Esophagus muscularis mucosa (tissue), 4 donors: ENCODE results near the gene GPR160. TPM values are rescaled to one million over a fixed set of nuclear protein-coding genes. Genes with fewer than 3 reads are reported as not detected.
"Not testable (repeated sequence)": the region's sequence is repeated elsewhere in the genome, so short reads cannot be mapped to it uniquely, and the experiment has no call there.

ENCODE experiments used
- DNase-seq: peaks from one replicate; pipeline ENCODE4 v3.0.0-alpha.2; 2017; ENCODE audit errors: extremely low spot score
- H3K27ac ChIP-seq, 4 donors: fragments of 200-600 bp; sonication (generic); replicated peaks in 1 of 4; 1 replicate in 3 of 4; 2 replicates in 1 of 4; pipeline ENCODE4 v1.5.1; 2016 to 2019; ENCODE audit warnings: mild to moderate bottlenecking in 1 of 4
- H3K27me3 ChIP-seq, 4 donors: fragments of 200-600 bp; sonication (generic); one replicate each; pipeline versions ENCODE4 v1.5.1 to v1.6.0; 2016 to 2019
- H3K36me3 ChIP-seq, 4 donors: fragments of 200-600 bp; sonication (generic); one replicate each; pipeline ENCODE4 v1.5.1; 2016 to 2019
- H3K4me1 ChIP-seq, 4 donors: fragments of 200-600 bp; sonication (generic); one replicate each; pipeline ENCODE4 v1.5.1; 2016 to 2019
- H3K4me3 ChIP-seq, 4 donors: fragments of 200-600 bp; sonication (generic); 1 replicate in 2 of 4; 2 replicates in 2 of 4; pipeline ENCODE4 v1.5.1; 2016 to 2019; ENCODE audit warnings: mild to moderate bottlenecking in 4 of 4, moderate library complexity in 1 of 4
- H3K9me3 ChIP-seq, 4 donors: fragments of 200-600 bp; sonication (generic); 1 replicate in 3 of 4; 2 replicates in 1 of 4; pipeline ENCODE4 v1.5.1; 2016 to 2019
- CTCF ChIP-seq, 3 experiments: fragments of 200-600 bp in 2 of 3; fragments of 450-650 bp in 1 of 3; sonication (generic) in 2 of 3; IDR thresholded peaks; one replicate each; pipeline ENCODE4 v1.5.1; 2017 to 2019; ENCODE audit warnings: antibody characterized with exemption in 3 of 3, mild to moderate bottlenecking in 2 of 3, moderate library complexity in 1 of 3
- EP300 ChIP-seq: sonication (generic); formaldehyde crosslinking; IDR thresholded peaks from one replicate; pipeline ENCODE4 v1.6.1; 2017; ENCODE audit warnings: antibody characterized with exemption
- POLR2A ChIP-seq: fragments of 450-650 bp; IDR thresholded peaks from one replicate; pipeline ENCODE4 v1.6.1; 2017; ENCODE audit warnings: antibody characterized with exemption, moderate library complexity, mild to moderate bottlenecking, low read depth
- POLR2AphosphoS5 ChIP-seq, 2 donors: sonication (generic); formaldehyde crosslinking; IDR thresholded peaks; one replicate each; pipeline ENCODE4 v1.6.1; 2017; ENCODE audit warnings: antibody characterized with exemption in 2 of 2
- WGBS: methylation state at CpG from one replicate; pipeline ENCODE4 v1.1.5; 2018; 5-methylcytosine and 5-hydroxymethylcytosine counted together
- intact Hi-C: fragments of 100-400 bp; cut with DNase I; formaldehyde crosslinking; loops from one replicate; pipeline ENCODE4 v1.15.1; 2023
- total RNA-seq, 4 donors: library from RNA; depleted of rRNA; stranded (reverse); fragments of >200 nt; gene quantifications; one replicate each; pipeline versions ENCODE4 v1.1.0 to v1.2.1, GENCODE V29; 2016

GPR160 gene
- total RNA-seq, 4 donors from 2014 or later = 1.2 to 2.9 (median 2.2) TPM

DNA sequence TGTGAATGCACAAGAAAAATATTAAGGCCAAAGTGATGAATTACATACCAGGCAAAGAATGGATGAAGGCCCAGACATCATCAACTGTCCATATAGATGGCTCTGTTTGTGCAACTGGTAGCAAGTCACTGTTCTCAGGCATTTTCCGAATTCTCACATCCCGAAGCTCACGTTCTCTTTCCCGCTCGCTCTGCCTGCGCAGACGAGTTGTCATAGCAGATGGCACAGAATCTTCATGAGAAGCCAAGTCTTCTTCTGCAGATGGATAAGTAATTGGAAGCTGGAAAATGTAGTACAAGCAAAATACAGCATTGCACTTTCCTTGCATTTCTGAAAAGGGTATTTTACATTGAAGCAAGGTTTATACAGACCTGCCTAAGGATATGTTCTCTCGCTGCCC, 64.6 kb downstream of the GPR160 start:
- no peaks in the 10 kb centered on the region for H3K4me1 ChIP-seq
- TF ChIP-seq POLR2A (no peak), POLR2AphosphoS5 (IDR thresholded peaks at IDR 0.05) (peak in 1 of 2 donors; percentile 8), EP300 (no peak), CTCF (IDR thresholded peaks at IDR 0.05) (no peak)
- 95% methylated on average over 8 of the region's 8 CpGs for WGBS
- intact Hi-C loops = no loop called here
- H3K9me3 ChIP-seq = no peaks in the 10 kb centered on the region
- no peak overlapping the region for H3K27ac ChIP-seq
- DNase-seq = no peak
- H3K36me3 ChIP-seq = peaks cover 31 to 96% (median 60%) of the 10 kb centered on the region in 4 donors
- no peaks in the 10 kb centered on the region for H3K27me3 ChIP-seq
- H3K4me3 ChIP-seq = no peak overlapping the region

- DNase-seq = no peak
- WGBS = 100% methylated on average over 1 of the region's 1 CpG
- intact Hi-C loops = no loop called here
Observed at GRCh38 chr3:170107941-170108340, 70.1 kb downstream of the GPR160 start.

GRCh38 chr3:170108955-170109354, 71.2 kb downstream of the GPR160 start:
- Histone ChIP-seq H3K4me1 (peaks cover 0 to 16% (median 0%) of the 10 kb centered on the region in 4 donors), H3K9me3 (no peaks in the 10 kb centered on the region), H3K36me3 (peaks cover 7 to 76% (median 44%) of the 10 kb centered on the region in 4 donors), H3K27me3 (no peaks in the 10 kb centered on the region), H3K4me3 (no peak overlapping the region), H3K27ac (no peak overlapping the region)
- intact Hi-C loops = no loop called here
- TF ChIP-seq POLR2AphosphoS5 (IDR thresholded peaks at IDR 0.05) (no peak), CTCF (IDR thresholded peaks at IDR 0.05) (no peak), POLR2A (no peak), EP300 (no peak)
- WGBS = 70% methylated on average over 3 of the region's 3 CpGs
- no peak for DNase-seq

More at GRCh38 chr3:170107941-170108340, 70.1 kb downstream of the GPR160 start:
- Histone ChIP-seq H3K9me3 (no peaks in the 10 kb centered on the region), H3K27me3 (no peaks in the 10 kb centered on the region), H3K27ac (no peak overlapping the region), H3K4me3 (no peak overlapping the region), H3K4me1 (peaks cover 0 to 16% (median 0%) of the 10 kb centered on the region in 4 donors), H3K36me3 (peaks cover 2 to 75% (median 38%) of the 10 kb centered on the region in 4 donors)
- no peak for TF ChIP-seq POLR2A
- TF ChIP-seq CTCF (IDR thresholded peaks at IDR 0.05) = no peak
- no peak for TF ChIP-seq EP300
- no peak for TF ChIP-seq POLR2AphosphoS5 (IDR thresholded peaks at IDR 0.05)

DNA sequence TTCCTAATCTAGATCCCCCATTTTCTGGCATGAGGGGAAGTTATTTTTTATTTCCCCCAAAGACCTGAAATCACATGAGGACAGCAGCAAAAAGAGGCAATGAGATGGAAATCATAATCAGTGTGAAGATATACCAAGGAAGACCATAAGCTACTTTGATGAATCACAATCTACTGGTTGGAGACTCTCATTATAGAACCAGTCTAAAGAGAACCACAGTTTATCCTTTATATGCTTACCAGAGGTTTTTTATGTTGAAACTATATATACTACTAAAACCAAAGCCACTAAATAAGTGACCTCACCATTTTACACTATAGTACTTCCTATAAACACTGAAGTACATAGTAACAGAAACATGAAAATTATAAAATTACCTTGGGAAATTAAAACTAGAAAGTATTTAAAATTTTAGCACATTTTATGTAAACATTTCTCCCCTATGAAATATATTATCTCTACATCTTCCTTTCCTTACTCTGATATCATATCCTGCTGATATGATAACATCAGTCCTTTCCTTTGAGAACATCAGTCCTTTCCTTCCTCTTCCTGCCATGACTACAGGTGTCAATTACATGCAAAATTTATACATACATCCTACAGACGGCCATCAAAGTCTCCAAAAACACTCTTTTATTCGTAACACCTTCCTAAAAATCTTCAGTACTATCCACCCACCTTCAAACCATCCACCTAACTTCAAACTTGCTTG, 71.9 kb downstream of the GPR160 start:
- no peak overlapping the region for H3K27ac ChIP-seq
- no peak for DNase-seq
- no peaks in the 10 kb centered on the region for H3K9me3 ChIP-seq
- intact Hi-C loops = no loop called here
- peaks cover 8 to 73% (median 44%) of the 10 kb centered on the region in 4 donors for H3K36me3 ChIP-seq
- no peak overlapping the region for H3K4me3 ChIP-seq
- H3K4me1 ChIP-seq = peaks cover 0 to 16% (median 0%) of the 10 kb centered on the region in 4 donors
- WGBS = 89% methylated on average over 2 of the region's 2 CpGs
- no peaks in the 10 kb centered on the region for H3K27me3 ChIP-seq
- no peak for TF ChIP-seq POLR2A

DNA sequence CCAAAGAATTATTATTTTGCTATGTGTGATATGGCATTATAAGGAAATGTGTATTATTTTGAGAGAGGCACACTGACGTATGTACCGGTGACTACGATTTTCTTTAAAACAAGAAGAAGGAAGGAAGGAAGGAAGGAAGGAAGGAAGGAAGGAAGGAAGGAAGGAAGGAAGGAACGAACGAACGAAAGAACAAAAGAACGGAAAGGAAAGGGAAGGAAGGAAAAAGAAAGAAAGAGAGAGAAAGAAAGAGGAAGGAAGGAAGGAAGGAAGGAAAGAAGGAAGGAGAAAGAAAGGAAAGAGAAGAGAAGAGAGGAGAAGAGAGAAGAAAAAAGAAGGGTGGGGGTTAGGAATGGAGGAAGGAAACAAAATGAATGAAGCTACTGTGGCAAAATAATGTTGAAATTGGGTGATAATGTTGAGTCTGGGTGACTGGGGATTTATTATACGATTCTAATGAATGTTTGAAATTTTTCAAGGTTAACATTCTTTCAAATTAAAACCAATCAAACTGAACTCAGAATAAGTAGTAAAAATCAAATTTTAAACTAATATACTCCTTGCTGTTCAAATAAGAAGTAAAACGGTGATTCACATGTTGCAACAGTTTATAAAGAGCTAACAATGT, 73.5 kb downstream of the GPR160 start:
- intact Hi-C loops = no loop called here
- WGBS = 83% methylated on average over 9 of the region's 9 CpGs
- Histone ChIP-seq H3K36me3 (peaks cover 10 to 73% (median 47%) of the 10 kb centered on the region in 4 donors), H3K4me1 (peaks cover 0 to 16% (median 0%) of the 10 kb centered on the region in 4 donors), H3K27me3 (no peaks in the 10 kb centered on the region), H3K4me3 (no peak overlapping the region), H3K9me3 (no peaks in the 10 kb centered on the region), H3K27ac (no peak overlapping the region)
- TF ChIP-seq EP300 = no peak
- TF ChIP-seq POLR2A = no peak
- no peak for TF ChIP-seq CTCF (IDR thresholded peaks at IDR 0.05)
- TF ChIP-seq POLR2AphosphoS5 (IDR thresholded peaks at IDR 0.05) = no peak
- DNase-seq = no peak

DNA sequence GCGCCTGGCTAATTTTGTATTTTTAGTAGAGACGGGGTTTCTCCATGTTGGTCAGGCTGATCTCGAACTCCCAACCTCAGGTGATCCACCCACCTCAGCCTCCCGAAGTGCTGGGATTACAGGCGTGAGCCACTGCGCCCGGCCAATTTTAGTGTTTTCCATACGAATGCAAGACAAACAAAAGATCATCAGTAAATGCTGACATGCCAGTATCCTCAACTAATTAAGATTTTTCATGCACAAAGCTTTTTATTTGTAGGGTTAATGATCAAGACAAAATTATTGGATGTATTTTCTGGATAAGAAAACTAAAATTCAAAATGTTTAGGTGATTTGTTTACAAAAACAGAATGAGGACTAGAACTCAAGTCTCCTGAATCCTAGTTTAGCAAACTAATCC, 76.4 kb downstream of the GPR160 start:
- H3K27ac ChIP-seq, H3K27me3 ChIP-seq, DNase-seq, H3K4me3 ChIP-seq, H3K9me3 ChIP-seq, H3K4me1 ChIP-seq, intact Hi-C loops: not testable (repeated sequence)
- H3K36me3 ChIP-seq = peaks cover 28 to 83% (median 70%) of the 10 kb centered on the region in 4 donors
- 93% methylated on average over 8 of the region's 8 CpGs for WGBS
